ENCODE results near the gene ZBTB34.

The ZBTB34 gene

GRCh38 chr9:126842220-126842842, 18.1 kb upstream of the ZBTB34 start:
- no peak for DNase-seq (ENCODE audit: low read depth, low spot score)
- H3K27ac ChIP-seq = no peak overlapping the region

- DNase-seq (ENCODE audit: low read depth, low spot score) = no peak
- H3K27ac ChIP-seq = no peak overlapping the region
Measured at GRCh38 chr9:126842977-126843799, 17.3 kb upstream of the ZBTB34 start.

- DNase-seq (ENCODE audit: low read depth, low spot score) = no peak
- no peak overlapping the region for H3K27ac ChIP-seq
Measured at GRCh38 chr9:126844085-126844484, 16.4 kb upstream of the ZBTB34 start.

- no peak overlapping the region for H3K27ac ChIP-seq
- no peak for DNase-seq (ENCODE audit: low read depth, low spot score)
Measured at GRCh38 chr9:126847051-126847450, 13.4 kb upstream of the ZBTB34 start.

GRCh38 chr9:126849591-126850225, 10.7 kb upstream of the ZBTB34 start:
- H3K27ac ChIP-seq = no peak overlapping the region
- DNase-seq (ENCODE audit: low read depth, low spot score) = no peak

- no peak for DNase-seq (ENCODE audit: low read depth, low spot score)
- no peak overlapping the region for H3K27ac ChIP-seq
Measured at GRCh38 chr9:126851286-126851880, 9.1 kb upstream of the ZBTB34 start.

GRCh38 chr9:126852086-126852688, 8.3 kb upstream of the ZBTB34 start:
- no peak for DNase-seq (ENCODE audit: low read depth, low spot score)
- no peak overlapping the region for H3K27ac ChIP-seq

GRCh38 chr9:126853667-126854066, 6.8 kb upstream of the ZBTB34 start:
- no peak overlapping the region for H3K27ac ChIP-seq
- DNase-seq (ENCODE audit: low read depth, low spot score) = peak; percentile 46

GRCh38 chr9:126854734-126855133, 5.7 kb upstream of the ZBTB34 start:
- H3K27ac ChIP-seq = no peak overlapping the region
- no peak for DNase-seq (ENCODE audit: low read depth, low spot score)

- H3K27ac ChIP-seq = no peak overlapping the region
- DNase-seq (ENCODE audit: low read depth, low spot score) = no peak
Measured at GRCh38 chr9:126856326-126856877, 4.0 kb upstream of the ZBTB34 start.

- DNase-seq (ENCODE audit: low read depth, low spot score) = no peak
- H3K27ac ChIP-seq = no peak overlapping the region
Measured at GRCh38 chr9:126857261-126857960, 3.0 kb upstream of the ZBTB34 start.

- DNase-seq (ENCODE audit: low read depth, low spot score) = no peak
- H3K27ac ChIP-seq = no peak overlapping the region
Measured at GRCh38 chr9:126859111-126859510, 1.3 kb upstream of the ZBTB34 start.

GRCh38 chr9:126860757-126861466, 473 bp downstream of the ZBTB34 start:
- H3K27ac ChIP-seq = peak overlapping the region; percentile 67
- no peak for DNase-seq (ENCODE audit: low read depth, low spot score)

GRCh38 chr9:126861707-126862103, 1.3 kb downstream of the ZBTB34 start:
- DNase-seq (ENCODE audit: low read depth, low spot score) = no peak
- peak overlapping the region; percentile 67 for H3K27ac ChIP-seq

- peak overlapping the region; percentile 67 for H3K27ac ChIP-seq
- no peak for DNase-seq (ENCODE audit: low read depth, low spot score)
Measured at GRCh38 chr9:126862104-126862761, 1.8 kb downstream of the ZBTB34 start.

- DNase-seq (ENCODE audit: low read depth, low spot score) = no peak
- no peak overlapping the region for H3K27ac ChIP-seq
Measured at GRCh38 chr9:126864771-126865170, 4.3 kb downstream of the ZBTB34 start.

- DNase-seq (ENCODE audit: low read depth, low spot score) = no peak
- H3K27ac ChIP-seq = peak overlapping the region; percentile 17
Measured at GRCh38 chr9:126869368-126869767, 8.9 kb downstream of the ZBTB34 start.

- no peak overlapping the region for H3K27ac ChIP-seq
- DNase-seq (ENCODE audit: low read depth, low spot score) = no peak
Measured at GRCh38 chr9:126872516-126872915, 12.1 kb downstream of the ZBTB34 start.

Measured in epithelial cell of prostate (primary cell).